Suprapubic skin (tissue), 4 donors: Measurements from ENCODE around the gene ITSN2.

Experiments
- CTCF ChIP-seq, 2 donors: fragments of 200-600 bp in 1 of 2; fragments of 450-650 bp in 1 of 2; sonication (generic) in 1 of 2; IDR thresholded peaks; one replicate each; pipeline ENCODE4 v1.5.1; 2016 to 2019; ENCODE audit warnings: antibody characterized with exemption in 2 of 2, mild to moderate bottlenecking in 1 of 2, moderate library complexity in 1 of 2
- POLR2A ChIP-seq, 2 donors: fragments of 450-650 bp; IDR thresholded peaks; one replicate each; pipeline ENCODE4 v1.6.1; 2017; ENCODE audit warnings: antibody characterized with exemption in 2 of 2, mild to moderate bottlenecking in 2 of 2, moderate library complexity in 2 of 2
- POLR2AphosphoS5 ChIP-seq, 3 donors: sonication (generic); formaldehyde crosslinking; IDR thresholded peaks; one replicate each; pipeline ENCODE4 v1.6.1; 2017; ENCODE audit warnings: antibody characterized with exemption in 3 of 3

- TF ChIP-seq CTCF (IDR thresholded peaks at IDR 0.05) = no peak
- TF ChIP-seq POLR2AphosphoS5 (IDR thresholded peaks at IDR 0.05) = no peak
- TF ChIP-seq POLR2A (IDR thresholded peaks at IDR 0.05) = no peak
These were observed 157.1 kb downstream of the ITSN2 start for GRCh38 chr2:24203029-24203786.
